GM12878 (cell line): ENCODE data around the gene EYS. TPM values are rescaled to one million over a fixed set of nuclear protein-coding genes. Genes with fewer than 3 reads are reported as not detected.

Source experiments
- ATAC-seq: fragments of 200-7000 bp; cut with Tn5 transposase; 3 replicates; pipeline ENCODE4 v1.9.1; 2020; ENCODE audit warnings: mild to moderate bottlenecking, moderate library complexity
- BruUV-seq: library from RNA; stranded (reverse); fragments of 400-500 nt; replicated peaks from 2 replicates; lab custom pipeline; 2021; lab: Mats Ljungman, UMichigan
- CTCF ChIA-PET: fragments of 300-600 bp; sonication (Branson Sonifier 250); formaldehyde crosslinking; extraction: SDS; loops from one replicate; lab custom pipeline; 2021; ENCODE audit warnings: inconsistent platforms; lab: Yijun Ruan, JAX
- POLR2A ChIA-PET: fragments of 350-600 bp; formaldehyde crosslinking; extraction: SDS; loops from one replicate; lab custom pipeline; 2021; ENCODE audit warnings: inconsistent platforms; lab: Charles Lee
- RAD21 ChIA-PET: fragments of 300-600 bp; sonication (Branson Sonifier 250); formaldehyde crosslinking; loops from one replicate; lab custom pipeline; 2023; ENCODE audit warnings: antibody characterized with exemption; ENCODE audit not compliant: unreplicated experiment; lab: Charles Lee
- SMC1A ChIA-PET: fragments of 300-600 bp; sonication (Branson Sonifier 250); formaldehyde crosslinking; loops from one replicate; lab custom pipeline; 2023; ENCODE audit not compliant: unreplicated experiment, uncharacterized antibody; lab: Charles Lee
- DNase-seq: peaks from one replicate; pipeline ENCODE4 v3.0.0-alpha.2; 2011; ENCODE audit warnings: low read depth, low spot score
- FAIRE-seq: peaks from 3 replicates; lab custom pipeline; 2011; peaks lifted over from hg19 to GRCh38; lab: Jason Lieb, UNC
- H2AFZ ChIP-seq: 2 replicates; pipeline ENCODE4 v1.6.0; 2011; ENCODE audit warnings: low read depth, low read length, control low read depth; ENCODE audit not compliant: control insufficient read depth
- H3K27ac ChIP-seq: 2 replicates; pipeline ENCODE4 v1.5.1; 2011; ENCODE audit warnings: control low read depth; ENCODE audit not compliant: control insufficient read depth, insufficient read depth
- H3K27me3 ChIP-seq, 2 experiments: replicated peaks in 1 of 2; 2 replicates each; pipeline versions ENCODE4 v1.6.0 to v1.6.1; 2011; ENCODE audit warnings: low read length in 1 of 2; ENCODE audit not compliant: control insufficient read depth in 2 of 2, insufficient read depth in 2 of 2
- H3K36me3 ChIP-seq, 2 experiments: 2 replicates each; pipeline ENCODE4 v1.5.1; 2011; ENCODE audit warnings: low read length in 1 of 2; ENCODE audit not compliant: control insufficient read depth in 2 of 2, insufficient read depth in 2 of 2
- H3K4me1 ChIP-seq: 2 replicates; pipeline ENCODE4 v1.6.1; 2011; ENCODE audit warnings: mild to moderate bottlenecking, low read length, moderate library complexity, mixed read lengths; ENCODE audit not compliant: control insufficient read depth, insufficient read depth
- H3K4me2 ChIP-seq: 2 replicates; pipeline ENCODE4 v1.6.0; 2011; ENCODE audit warnings: control low read depth; ENCODE audit not compliant: control insufficient read depth, insufficient read depth
- H3K4me3 ChIP-seq: fragments of 200-600 bp; sonication (generic); 2 replicates; pipeline ENCODE4 v1.5.1; 2016
- H3K79me2 ChIP-seq: 2 replicates; pipeline ENCODE4 v1.6.0; 2011; ENCODE audit warnings: low read length; ENCODE audit not compliant: control insufficient read depth, insufficient read depth
- H3K9ac ChIP-seq: 2 replicates; pipeline ENCODE4 v1.8.0; 2011; ENCODE audit warnings: low read length, control low read depth, mixed read lengths; ENCODE audit not compliant: control insufficient read depth, insufficient read depth
- H3K9me3 ChIP-seq: replicated peaks from 3 replicates; pipeline ENCODE4 v1.5.1; 2011; ENCODE audit warnings: mild to moderate bottlenecking, low read length; ENCODE audit not compliant: control insufficient read depth, insufficient read depth
- H4K20me1 ChIP-seq: 2 replicates; pipeline ENCODE4 v1.6.0; 2011; ENCODE audit not compliant: control insufficient read depth, insufficient read depth
- ATF7 ChIP-seq: fragments of 450-650 bp; IDR thresholded peaks from 2 replicates; pipeline ENCODE4 v1.6.1; 2016; ENCODE audit warnings: low read depth, mild to moderate bottlenecking
- CBFB ChIP-seq: IDR thresholded peaks from 2 replicates; pipeline ENCODE4 v1.6.1; 2016; ENCODE audit warnings: antibody characterized with exemption, low read depth
- CEBPB ChIP-seq, 2 experiments: fragments of 150-350 bp in 1 of 2; IDR thresholded peaks; 2 replicates each; pipeline ENCODE4 v1.6.1; 2012 to 2014; ENCODE audit warnings: low read depth in 2 of 2, low read length in 2 of 2, borderline replicate concordance in 1 of 2, inconsistent platforms in 1 of 2
- SMARCA5 ChIP-seq: fragments of 450-650 bp; IDR thresholded peaks from 2 replicates; pipeline ENCODE4 v1.6.1; 2017; ENCODE audit warnings: mild to moderate bottlenecking
- SREBF1 ChIP-seq: IDR thresholded peaks from 2 replicates; pipeline ENCODE4 v1.6.1; 2012; ENCODE audit warnings: mild to moderate bottlenecking, low read length
- WGBS: methylation state at CpG from one replicate; pipeline ENCODE4 v1.1.6; 2016; ENCODE audit warnings: low lambda C conversion rate; ENCODE audit not compliant: insufficient replicate concordance, insufficient coverage; ENCODE audit errors: missing lambda C conversion rate; 5-methylcytosine and 5-hydroxymethylcytosine counted together
- in situ Hi-C: fragments of 300-500 bp; cut with MboI; formaldehyde crosslinking; loops from 9 replicates; pipeline ENCODE4 v1.14.3; 2018; ENCODE audit warnings: mixed read lengths
- intact Hi-C: fragments of 100-400 bp; cut with micrococcal nuclease; formaldehyde crosslinking; loops from one replicate; pipeline ENCODE4 v1.14.2; 2022; ENCODE audit not compliant: unreplicated experiment
- polyA plus RNA-seq, 11 experiments: library from polyadenylated mRNA; depleted of rRNA in 4 of 11; unstranded in 6 of 11; stranded (reverse) in 5 of 11; fragments of >200 nt; fragmentation: Nextera tagmentation in 4 of 11; fragmentation: Illumina TruSeq in 1 of 11; extraction: Ambion mirVana in 4 of 11; extraction: Trizol in 1 of 11; gene quantifications; 1 replicate in 1 of 11; 2 replicates in 10 of 11; pipeline versions ENCODE4 v1.2.1 to v1.2.3, GENCODE V29; 2011 to 2016; ENCODE audit warnings: inconsistent platforms in 2 of 11, missing spikeins in 2 of 11, low read depth in 1 of 11
- total RNA-seq, 4 experiments: library from RNA; depleted of rRNA in 3 of 4; stranded (reverse); fragments of >200 nt in 3 of 4; fragmentation: Illumina TruSeq in 1 of 4; extraction: Trizol in 1 of 4; gene quantifications; 2 replicates each; pipeline versions ENCODE4 v1.2.1 to v1.2.3, GENCODE V29; 2013 to 2021
- TF ChIP-seq, protein P1 (sequence below): fragments of 450-650 bp; IDR thresholded peaks from 2 replicates; pipeline ENCODE4 v1.6.1; 2016; ENCODE audit warnings: mild to moderate bottlenecking, moderate library complexity, borderline replicate concordance

The EYS gene
- total and polyA plus RNA-seq, 10 of the 15 experiments (the other 5 are each of a cell fraction or from before 2014, with no cell fraction given): under 0.01 to 0.14 (median 0.02) TPM; not detected in 1

- SMC1A ChIA-PET: interaction anchor here (1.0 to 10.4 kb wide), 3 partner anchors 37 to 416 kb away, joined by 4 to 218 read pairs (median 53); no protein-coding TSS in a partner anchor
- Histone ChIP-seq H3K9ac (no peak overlapping the region), H3K4me2 (no peak overlapping the region), H3K79me2 (no peaks in the 10 kb centered on the region), H3K27ac (no peak overlapping the region), H3K36me3 (no peaks in the 10 kb centered on the region), H3K9me3 (no peaks in the 10 kb centered on the region), H3K4me1 (no peaks in the 10 kb centered on the region), H3K27me3 (no peaks in the 10 kb centered on the region), H3K4me3 (no peak overlapping the region), H2AFZ (no peak overlapping the region), H4K20me1 (no peaks in the 10 kb centered on the region)
- ATAC-seq: no peak
- RAD21 ChIA-PET: interaction anchor here (1.0 to 2.8 kb wide), 3 partner anchors 36 to 415 kb away, joined by 7 to 114 read pairs (median 28); no protein-coding TSS in a partner anchor
- WGBS: 46% methylated on average over 2 of the region's 2 CpGs
- CTCF ChIA-PET: interaction anchor here (1.0 to 7.8 kb wide), 5 partner anchors 36 to 413 kb away, joined by 3 to 151 read pairs (median 7); no protein-coding TSS in a partner anchor
- TF ChIP-seq SREBF1 (no peak), CBFB (no peak), CEBPB (IDR thresholded peaks at IDR 0.05; ENCODE audit: borderline replicate concordance in 1 of 2, low read depth in 2 of 2, low read length in 2 of 2) (no peak), SMARCA5 (no peak), ATF7 (0 out of 2 replicates have a peak, but pooled peaks have one; percentile 21)
- TF ChIP-seq, protein P1, sequence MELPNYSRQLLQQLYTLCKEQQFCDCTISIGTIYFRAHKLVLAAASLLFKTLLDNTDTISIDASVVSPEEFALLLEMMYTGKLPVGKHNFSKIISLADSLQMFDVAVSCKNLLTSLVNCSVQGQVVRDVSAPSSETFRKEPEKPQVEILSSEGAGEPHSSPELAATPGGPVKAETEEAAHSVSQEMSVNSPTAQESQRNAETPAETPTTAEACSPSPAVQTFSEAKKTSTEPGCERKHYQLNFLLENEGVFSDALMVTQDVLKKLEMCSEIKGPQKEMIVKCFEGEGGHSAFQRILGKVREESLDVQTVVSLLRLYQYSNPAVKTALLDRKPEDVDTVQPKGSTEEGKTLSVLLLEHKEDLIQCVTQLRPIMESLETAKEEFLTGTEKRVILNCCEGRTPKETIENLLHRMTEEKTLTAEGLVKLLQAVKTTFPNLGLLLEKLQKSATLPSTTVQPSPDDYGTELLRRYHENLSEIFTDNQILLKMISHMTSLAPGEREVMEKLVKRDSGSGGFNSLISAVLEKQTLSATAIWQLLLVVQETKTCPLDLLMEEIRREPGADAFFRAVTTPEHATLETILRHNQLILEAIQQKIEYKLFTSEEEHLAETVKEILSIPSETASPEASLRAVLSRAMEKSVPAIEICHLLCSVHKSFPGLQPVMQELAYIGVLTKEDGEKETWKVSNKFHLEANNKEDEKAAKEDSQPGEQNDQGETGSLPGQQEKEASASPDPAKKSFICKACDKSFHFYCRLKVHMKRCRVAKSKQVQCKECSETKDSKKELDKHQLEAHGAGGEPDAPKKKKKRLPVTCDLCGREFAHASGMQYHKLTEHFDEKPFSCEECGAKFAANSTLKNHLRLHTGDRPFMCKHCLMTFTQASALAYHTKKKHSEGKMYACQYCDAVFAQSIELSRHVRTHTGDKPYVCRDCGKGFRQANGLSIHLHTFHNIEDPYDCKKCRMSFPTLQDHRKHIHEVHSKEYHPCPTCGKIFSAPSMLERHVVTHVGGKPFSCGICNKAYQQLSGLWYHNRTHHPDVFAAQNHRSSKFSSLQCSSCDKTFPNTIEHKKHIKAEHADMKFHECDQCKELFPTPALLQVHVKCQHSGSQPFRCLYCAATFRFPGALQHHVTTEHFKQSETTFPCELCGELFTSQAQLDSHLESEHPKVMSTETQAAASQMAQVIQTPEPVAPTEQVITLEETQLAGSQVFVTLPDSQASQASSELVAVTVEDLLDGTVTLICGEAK: no peak
- intact Hi-C loops (loop anchor here (1.0 to 2.0 kb wide), 2 partner anchors 168 to 457 kb away; no protein-coding TSS in a partner anchor), in situ Hi-C loops (no loop called here)
- POLR2A ChIA-PET: no interaction called here
- DNase-seq: no peak
- no TSS peak for BruUV-seq
- FAIRE-seq: no peak
Measured at GRCh38 chr6:63765828-63766227, 1941.2 kb downstream of the EYS start.
